C4-2B (cell line): ENCODE measurements around the gene LCE3D.

Experiments used
- ZFX ChIP-seq: fragments of 450-650 bp; IDR thresholded peaks from 2 replicates; pipeline ENCODE4 v1.6.1; 2017
- TF ChIP-seq, protein P1 (sequence below): fragments of 450-650 bp; conservative IDR thresholded peaks from 2 replicates; pipeline ENCODE4 v1.5.1; 2017; ENCODE audit warnings: mild to moderate bottlenecking

DNA sequence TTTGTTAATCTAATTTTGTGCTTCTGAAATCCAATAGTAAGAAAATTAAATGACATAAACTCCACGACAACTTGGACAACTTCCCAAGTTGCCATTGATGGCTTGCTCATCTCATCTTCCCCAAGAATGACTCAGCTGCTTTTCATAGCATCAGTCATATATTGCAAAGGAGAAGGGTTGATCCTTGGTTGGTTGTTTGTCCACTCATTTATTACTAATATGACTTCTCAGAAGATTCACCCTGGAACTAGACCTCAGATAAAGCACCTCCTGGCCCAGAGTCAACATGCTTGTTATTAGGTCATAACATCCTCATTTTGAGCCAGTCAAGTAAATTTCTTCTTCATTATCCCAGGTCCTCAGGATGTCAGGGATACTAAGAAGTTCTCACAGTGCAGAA, 2.3 kb upstream of the LCE3D start:
- TF ChIP-seq, protein P1, sequence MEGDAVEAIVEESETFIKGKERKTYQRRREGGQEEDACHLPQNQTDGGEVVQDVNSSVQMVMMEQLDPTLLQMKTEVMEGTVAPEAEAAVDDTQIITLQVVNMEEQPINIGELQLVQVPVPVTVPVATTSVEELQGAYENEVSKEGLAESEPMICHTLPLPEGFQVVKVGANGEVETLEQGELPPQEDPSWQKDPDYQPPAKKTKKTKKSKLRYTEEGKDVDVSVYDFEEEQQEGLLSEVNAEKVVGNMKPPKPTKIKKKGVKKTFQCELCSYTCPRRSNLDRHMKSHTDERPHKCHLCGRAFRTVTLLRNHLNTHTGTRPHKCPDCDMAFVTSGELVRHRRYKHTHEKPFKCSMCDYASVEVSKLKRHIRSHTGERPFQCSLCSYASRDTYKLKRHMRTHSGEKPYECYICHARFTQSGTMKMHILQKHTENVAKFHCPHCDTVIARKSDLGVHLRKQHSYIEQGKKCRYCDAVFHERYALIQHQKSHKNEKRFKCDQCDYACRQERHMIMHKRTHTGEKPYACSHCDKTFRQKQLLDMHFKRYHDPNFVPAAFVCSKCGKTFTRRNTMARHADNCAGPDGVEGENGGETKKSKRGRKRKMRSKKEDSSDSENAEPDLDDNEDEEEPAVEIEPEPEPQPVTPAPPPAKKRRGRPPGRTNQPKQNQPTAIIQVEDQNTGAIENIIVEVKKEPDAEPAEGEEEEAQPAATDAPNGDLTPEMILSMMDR, result no peak
- TF ChIP-seq ZFX, result no peak
